WTC11 (cell line): Measurements from ENCODE around the gene INCA1. TPM values are rescaled to one million over a fixed set of nuclear protein-coding genes. Genes with fewer than 3 reads are reported as not detected.

ENCODE experiments used
- ATAC-seq: fragments of 200-7000 bp; cut with Tn5 transposase; 2 replicates; pipeline ENCODE4 v1.10.0; 2021; ENCODE audit warnings: mild to moderate bottlenecking, moderate library complexity
- CTCF ChIA-PET: fragments of 300-600 bp; sonication (Branson Sonifier 250); formaldehyde crosslinking; loops from one replicate; lab custom pipeline; 2021; ENCODE audit warnings: antibody characterized with exemption; lab: Charles Lee
- POLR2A ChIA-PET: fragments of 350-600 bp; sonication (Branson Sonifier 250); formaldehyde crosslinking; loops from one replicate; lab custom pipeline; 2021; ENCODE audit warnings: antibody characterized with exemption; lab: Charles Lee
- DNase-seq: peaks from one replicate; pipeline ENCODE4 v3.0.0; 2021; ENCODE audit warnings: low spot score
- H3K27ac Mint-ChIP-seq: 2 replicates; pipeline ENCODE4 v1.8.0; 2021; ENCODE audit warnings: mixed read lengths
- H3K27me3 Mint-ChIP-seq: 2 replicates; pipeline ENCODE4 v1.8.0; 2021; ENCODE audit warnings: low read depth, mild to moderate bottlenecking, moderate library complexity, mixed read lengths
- H3K36me3 Mint-ChIP-seq: 2 replicates; pipeline ENCODE4 v1.8.0; 2021; ENCODE audit warnings: mixed read lengths
- H3K4me1 Mint-ChIP-seq: 2 replicates; pipeline ENCODE4 v1.8.0; 2022; ENCODE audit warnings: mixed read lengths
- H3K4me3 Mint-ChIP-seq: 2 replicates; pipeline ENCODE4 v1.8.0; 2021; ENCODE audit warnings: mild to moderate bottlenecking, moderate library complexity, mixed read lengths
- H3K9me3 Mint-ChIP-seq: 2 replicates; pipeline ENCODE4 v1.8.0; 2021; ENCODE audit warnings: mixed read lengths
- ATF1 ChIP-seq: sonication (generic); formaldehyde crosslinking; IDR thresholded peaks from 2 replicates; pipeline ENCODE4 v1.8.1; 2023; ENCODE audit warnings: mild to moderate bottlenecking, moderate library complexity, missing genetic modification reagents
- ATF2 ChIP-seq: sonication (generic); formaldehyde crosslinking; IDR thresholded peaks from 2 replicates; pipeline ENCODE4 v1.8.1; 2022; ENCODE audit warnings: low read depth, missing genetic modification reagents, borderline replicate concordance
- CREB1 ChIP-seq: sonication (generic); formaldehyde crosslinking; IDR thresholded peaks from 2 replicates; pipeline ENCODE4 v1.8.0; 2023; ENCODE audit warnings: mild to moderate bottlenecking, missing genetic modification reagents
- E2F4 ChIP-seq: sonication (generic); formaldehyde crosslinking; IDR thresholded peaks from 2 replicates; pipeline ENCODE4 v1.8.1; 2022; ENCODE audit warnings: low read depth, mild to moderate bottlenecking, moderate library complexity, missing genetic modification reagents, borderline replicate concordance
- E2F5 ChIP-seq: sonication (generic); formaldehyde crosslinking; IDR thresholded peaks from 2 replicates; pipeline ENCODE4 v1.8.1; 2022; ENCODE audit warnings: mild to moderate bottlenecking, moderate library complexity, missing genetic modification reagents
- EMX1 ChIP-seq: fragments of 250-450 bp; sonication (Bioruptor Pico); IDR thresholded peaks from 2 replicates; pipeline ENCODE4 v1.8.0; 2021; ENCODE audit warnings: mild to moderate bottlenecking
- ETV6 ChIP-seq: sonication (generic); formaldehyde crosslinking; IDR thresholded peaks from 2 replicates; pipeline ENCODE4 v1.8.1; 2022; ENCODE audit warnings: mild to moderate bottlenecking, missing genetic modification reagents
- KAT7 ChIP-seq: sonication (generic); formaldehyde crosslinking; IDR thresholded peaks from 2 replicates; pipeline ENCODE4 v1.8.1; 2023; ENCODE audit warnings: missing genetic modification reagents, mild to moderate bottlenecking, borderline replicate concordance
- MLX ChIP-seq: sonication (generic); formaldehyde crosslinking; IDR thresholded peaks from 2 replicates; pipeline ENCODE4 v1.8.1; 2023; ENCODE audit warnings: mild to moderate bottlenecking, missing genetic modification reagents, moderate library complexity
- NFATC4 ChIP-seq: fragments of 250-450 bp; sonication (Bioruptor Pico); IDR thresholded peaks from 2 replicates; pipeline ENCODE4 v1.9.0; 2021; ENCODE audit warnings: mild to moderate bottlenecking
- PRDM15 ChIP-seq: sonication (generic); formaldehyde crosslinking; IDR thresholded peaks from 2 replicates; pipeline ENCODE4 v1.8.0; 2022; ENCODE audit warnings: missing genetic modification reagents
- PREB ChIP-seq: sonication (generic); formaldehyde crosslinking; IDR thresholded peaks from 2 replicates; pipeline ENCODE4 v1.8.1; 2022; ENCODE audit warnings: mild to moderate bottlenecking, missing genetic modification reagents, moderate library complexity, borderline replicate concordance
- RELA ChIP-seq: sonication (generic); formaldehyde crosslinking; IDR thresholded peaks from 2 replicates; pipeline ENCODE4 v1.8.1; 2022; ENCODE audit warnings: missing genetic modification reagents, mild to moderate bottlenecking, borderline replicate concordance
- RORB ChIP-seq: fragments of 250-450 bp; sonication (Bioruptor Pico); IDR thresholded peaks from 2 replicates; pipeline ENCODE4 v1.9.0; 2021; ENCODE audit warnings: mild to moderate bottlenecking
- SMAD3 ChIP-seq: sonication (generic); formaldehyde crosslinking; IDR thresholded peaks from 2 replicates; pipeline ENCODE4 v1.8.0; 2022; ENCODE audit warnings: missing genetic modification reagents, mild to moderate bottlenecking, borderline replicate concordance
- SOX15 ChIP-seq: fragments of 250-450 bp; sonication (Bioruptor Pico); IDR thresholded peaks from 2 replicates; pipeline ENCODE4 v1.9.0; 2021; ENCODE audit warnings: mild to moderate bottlenecking
- TCF7 ChIP-seq: sonication (generic); formaldehyde crosslinking; IDR thresholded peaks from 2 replicates; pipeline ENCODE4 v1.8.0; 2022; ENCODE audit warnings: mild to moderate bottlenecking, low read depth, missing genetic modification reagents, moderate library complexity
- TEAD4 ChIP-seq: sonication (generic); formaldehyde crosslinking; IDR thresholded peaks from 2 replicates; pipeline ENCODE4 v1.8.0; 2022; ENCODE audit warnings: mild to moderate bottlenecking, missing genetic modification reagents
- TP53 ChIP-seq: sonication (generic); formaldehyde crosslinking; IDR thresholded peaks from 2 replicates; pipeline ENCODE4 v1.8.1; 2023; ENCODE audit warnings: mild to moderate bottlenecking, missing genetic modification reagents
- ZBTB21 ChIP-seq: sonication (generic); formaldehyde crosslinking; IDR thresholded peaks from 2 replicates; pipeline ENCODE4 v1.8.1; 2023; ENCODE audit warnings: mild to moderate bottlenecking, missing genetic modification reagents, borderline replicate concordance
- ZBTB43 ChIP-seq: sonication (generic); formaldehyde crosslinking; IDR thresholded peaks from 2 replicates; pipeline ENCODE4 v1.8.1; 2023; ENCODE audit warnings: mild to moderate bottlenecking, missing genetic modification reagents
- ZNF416 ChIP-seq: fragments of 250-450 bp; sonication (Bioruptor Pico); IDR thresholded peaks from 2 replicates; pipeline ENCODE4 v1.9.0; 2021; ENCODE audit warnings: mild to moderate bottlenecking, inconsistent platforms
- total RNA-seq: library from RNA; stranded (reverse); gene quantifications from 3 replicates; pipeline ENCODE4 v1.2.3, GENCODE V29; 2021

The INCA1 gene
- total RNA-seq, 1 experiment from 2014 or later: 0.61 TPM

GRCh38 chr17:4947411-4948165, 49.7 kb downstream of the INCA1 start (continued):
- TF ChIP-seq NFATC4 (CRISPR knock-in tag): 0 out of 2 replicates have a peak, but pooled peaks have one; percentile 23
- TF ChIP-seq ETV6 (CRISPR knock-in tag): 0 out of 2 replicates have a peak, but pooled peaks have one; percentile 45
- no peak for TF ChIP-seq E2F4
- TF ChIP-seq CREB1 (CRISPR knock-in tag): 0 out of 2 replicates have a peak, but pooled peaks have one; percentile 80
- TF ChIP-seq PRDM15 (CRISPR knock-in tag): no peak
- TF ChIP-seq SMAD3 (CRISPR knock-in tag): no peak
- TF ChIP-seq MLX: no peak
- no peak for TF ChIP-seq PREB
- TF ChIP-seq ZBTB43 (CRISPR knock-in tag): peak; percentile 23; the same call in 1 of the 2 replicates
- no peak for TF ChIP-seq RELA (CRISPR knock-in tag)
- no peak for TF ChIP-seq TEAD4 (CRISPR knock-in tag)
- no peak for TF ChIP-seq SOX15 (CRISPR knock-in tag)
- no peak for TF ChIP-seq TCF7 (CRISPR knock-in tag)
- 0 out of 2 replicates have a peak, but pooled peaks have one; percentile 54 for TF ChIP-seq EMX1
- peak; percentile 56; the same call in 1 of the 2 replicates for TF ChIP-seq TP53
- no peak; the same call in 1 of the 2 replicates for TF ChIP-seq KAT7 (CRISPR knock-in tag)
- TF ChIP-seq ZNF416 (CRISPR knock-in tag): 0 out of 2 replicates have a peak, but pooled peaks have one; percentile 36
- no peak for TF ChIP-seq RORB

GRCh38 chr17:4947010-4947410, 50.3 kb downstream of the INCA1 start:
- no peak for ATAC-seq
- ChIA-PET CTCF (interaction anchor here (0.6 to 2.6 kb wide), 3 partner anchors 38 to 88 kb away, joined by 6 to 15 read pairs (median 6); partner anchors contain the start of gene SLC52A1), POLR2A (interaction anchor here (0.7 to 3.5 kb wide), 3 partner anchors 18 to 520 kb away, joined by 3 to 45 read pairs (median 4); partner anchors contain the start of gene SPAG7)
- no peaks in the 10 kb centered on the region for H3K9me3 Mint-ChIP-seq
- peak overlapping the region; percentile 97 for H3K27ac Mint-ChIP-seq
- peaks cover 38% of the 10 kb centered on the region for H3K4me1 Mint-ChIP-seq
- H3K4me3 Mint-ChIP-seq: peak overlapping the region; percentile 91
- no peaks in the 10 kb centered on the region for H3K27me3 Mint-ChIP-seq
- no peak for DNase-seq
- H3K36me3 Mint-ChIP-seq: peaks cover 39% of the 10 kb centered on the region
- TF ChIP-seq ATF2 (CRISPR knock-in tag) (no peak), PREB (no peak), ETV6 (CRISPR knock-in tag) (no peak), ATF1 (CRISPR knock-in tag) (no peak), E2F5 (CRISPR knock-in tag) (no peak), KAT7 (CRISPR knock-in tag) (no peak), ZBTB21 (CRISPR knock-in tag) (no peak)
